Measurements from ENCODE around the gene SSTR1.
"Not testable (repeated sequence)": the region's sequence is repeated elsewhere in the genome, so short reads cannot be mapped to it uniquely, and the experiment has no call there.

Gene SSTR1

GRCh38 chr14:38189930-38190726 is 17.6 kb upstream of the SSTR1 start:
- no peak overlapping the region for H3K27ac ChIP-seq (ENCODE audit: low read depth, low read length, severe bottlenecking)
- H3K4me1 ChIP-seq (ENCODE audit: control insufficient read depth, insufficient read depth, low read length, poor library complexity, severe bottlenecking) = peaks cover 10% of the 10 kb centered on the region
- WGBS, 2 experiments (ENCODE audit: insufficient coverage in 2 of 2) = no CpG with 5 or more reads among the region's 4 CpGs
- H3K36me3 ChIP-seq (ENCODE audit: control insufficient read depth, insufficient read depth, low read length) = no peaks in the 10 kb centered on the region
- H3K4me3 ChIP-seq (ENCODE audit: extremely low read depth, insufficient read depth, low read length, poor library complexity, severe bottlenecking) = no peak overlapping the region
- no peaks in the 10 kb centered on the region for H3K9me3 ChIP-seq (ENCODE audit: control insufficient read depth, low read length)

DNA sequence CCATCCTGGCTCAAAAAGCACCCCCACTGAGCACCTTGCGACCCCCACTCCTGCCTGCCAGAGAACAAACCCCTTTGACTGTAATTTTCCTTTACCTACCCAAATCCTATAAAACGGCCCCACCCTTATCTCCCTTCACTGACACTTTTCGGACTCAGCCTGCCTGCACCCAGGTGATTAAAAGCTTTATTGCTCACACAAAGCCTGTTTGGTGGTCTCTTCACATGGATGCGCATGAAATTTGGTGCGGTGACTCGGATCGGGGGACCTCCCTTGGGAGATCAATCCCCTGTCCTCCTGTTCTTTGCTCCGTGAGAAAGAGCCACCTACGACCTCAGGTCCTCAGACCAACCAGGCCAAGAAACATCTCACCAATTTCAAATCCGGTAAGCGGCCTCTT is 16.9 kb upstream of the SSTR1 start:
- H3K4me3 ChIP-seq (ENCODE audit: extremely low read depth, insufficient read depth, low read length, poor library complexity, severe bottlenecking); H3K9me3 ChIP-seq (ENCODE audit: control insufficient read depth, low read length); H3K4me1 ChIP-seq (ENCODE audit: control insufficient read depth, insufficient read depth, low read length, poor library complexity, severe bottlenecking); H3K27ac ChIP-seq (ENCODE audit: low read depth, low read length, severe bottlenecking); H3K36me3 ChIP-seq (ENCODE audit: control insufficient read depth, insufficient read depth, low read length): not testable (repeated sequence)
- WGBS, 2 experiments (ENCODE audit: insufficient coverage in 2 of 2) = 29 to 30% methylated on average over 3 to 6 of the region's 11 CpGs

DNA sequence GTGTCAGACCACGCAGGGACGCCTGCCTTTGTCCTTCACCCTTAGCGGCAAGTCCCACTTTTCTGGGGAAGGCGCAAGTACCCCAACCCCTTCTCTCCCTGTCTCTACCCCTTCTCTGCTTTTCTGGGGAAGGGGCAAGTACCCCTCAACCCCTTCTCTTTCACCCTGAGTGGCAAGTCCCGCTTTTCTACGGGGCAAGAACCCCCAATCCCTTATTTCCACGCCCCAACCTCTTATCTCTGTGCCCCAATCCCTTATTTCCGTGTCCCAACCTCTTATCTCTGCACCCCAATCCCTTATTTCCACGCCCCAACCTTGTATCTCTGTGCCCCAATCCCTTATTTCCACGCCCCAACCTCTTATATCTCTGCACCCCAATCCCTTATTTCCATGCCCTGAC is 16.2 kb upstream of the SSTR1 start:
- H3K27ac ChIP-seq (ENCODE audit: low read depth, low read length, severe bottlenecking) = not testable (repeated sequence)
- WGBS, 2 experiments (ENCODE audit: insufficient coverage in 2 of 2) = 22 to 31% methylated on average over 8 to 10 of the region's 10 CpGs

GRCh38 chr14:38197001-38197783 is 10.5 kb upstream of the SSTR1 start:
- Histone ChIP-seq H3K4me1 (ENCODE audit: control insufficient read depth, insufficient read depth, low read length, poor library complexity, severe bottlenecking) (no peaks in the 10 kb centered on the region), H3K4me3 (ENCODE audit: extremely low read depth, insufficient read depth, low read length, poor library complexity, severe bottlenecking) (no peak overlapping the region), H3K27ac (ENCODE audit: low read depth, low read length, severe bottlenecking) (no peak overlapping the region), H3K9me3 (ENCODE audit: control insufficient read depth, low read length) (no peaks in the 10 kb centered on the region), H3K36me3 (ENCODE audit: control insufficient read depth, insufficient read depth, low read length) (no peaks in the 10 kb centered on the region)

More for the DNA sequence above, 16.2 kb upstream of the SSTR1 start:
- not testable (repeated sequence) for H3K9me3 ChIP-seq (ENCODE audit: control insufficient read depth, low read length); H3K36me3 ChIP-seq (ENCODE audit: control insufficient read depth, insufficient read depth, low read length); H3K4me3 ChIP-seq (ENCODE audit: extremely low read depth, insufficient read depth, low read length, poor library complexity, severe bottlenecking); H3K4me1 ChIP-seq (ENCODE audit: control insufficient read depth, insufficient read depth, low read length, poor library complexity, severe bottlenecking)

DNA sequence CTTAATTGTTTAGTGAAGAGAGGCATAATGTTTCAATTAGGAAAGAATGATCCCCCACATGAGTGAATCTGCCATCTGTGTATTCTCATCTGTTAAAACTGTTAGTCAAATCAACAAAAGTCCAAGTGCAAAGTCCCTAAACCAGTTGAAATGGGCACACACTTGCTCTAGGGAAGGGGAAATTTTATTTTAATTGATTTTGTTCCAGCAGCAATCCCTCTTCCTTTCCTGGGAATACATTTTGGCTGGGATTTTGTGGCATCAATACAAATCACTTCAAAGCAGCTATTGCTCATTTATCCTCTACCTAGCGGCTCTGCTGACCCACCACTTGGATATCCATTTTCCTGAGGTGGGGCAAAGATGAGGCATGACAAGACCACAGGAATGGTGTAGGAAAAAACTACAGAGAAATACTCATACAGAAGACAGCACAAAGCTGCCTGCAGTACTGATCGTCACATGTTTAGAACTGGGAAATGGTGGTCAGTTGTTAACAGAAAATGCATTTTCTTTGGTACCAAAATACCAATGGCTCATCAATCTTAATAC is 9.8 kb upstream of the SSTR1 start:
- Histone ChIP-seq H3K4me3 (ENCODE audit: extremely low read depth, insufficient read depth, low read length, poor library complexity, severe bottlenecking) (no peak overlapping the region), H3K36me3 (ENCODE audit: control insufficient read depth, insufficient read depth, low read length) (no peaks in the 10 kb centered on the region), H3K4me1 (ENCODE audit: control insufficient read depth, insufficient read depth, low read length, poor library complexity, severe bottlenecking) (no peaks in the 10 kb centered on the region), H3K27ac (ENCODE audit: low read depth, low read length, severe bottlenecking) (no peak overlapping the region), H3K9me3 (ENCODE audit: control insufficient read depth, low read length) (no peaks in the 10 kb centered on the region)
- WGBS, 2 experiments (ENCODE audit: insufficient coverage in 2 of 2) = no CpG with 5 or more reads among the region's 2 CpGs

GRCh38 chr14:38198425-38198824 is 9.3 kb upstream of the SSTR1 start:
- Histone ChIP-seq H3K9me3 (ENCODE audit: control insufficient read depth, low read length) (no peaks in the 10 kb centered on the region), H3K4me3 (ENCODE audit: extremely low read depth, insufficient read depth, low read length, poor library complexity, severe bottlenecking) (no peak overlapping the region), H3K27ac (ENCODE audit: low read depth, low read length, severe bottlenecking) (no peak overlapping the region), H3K36me3 (ENCODE audit: control insufficient read depth, insufficient read depth, low read length) (no peaks in the 10 kb centered on the region), H3K4me1 (ENCODE audit: control insufficient read depth, insufficient read depth, low read length, poor library complexity, severe bottlenecking) (no peaks in the 10 kb centered on the region)
- 72 to 86% methylated on average over 3 to 4 of the region's 4 CpGs for WGBS, 2 experiments (ENCODE audit: insufficient coverage in 2 of 2)

DNA sequence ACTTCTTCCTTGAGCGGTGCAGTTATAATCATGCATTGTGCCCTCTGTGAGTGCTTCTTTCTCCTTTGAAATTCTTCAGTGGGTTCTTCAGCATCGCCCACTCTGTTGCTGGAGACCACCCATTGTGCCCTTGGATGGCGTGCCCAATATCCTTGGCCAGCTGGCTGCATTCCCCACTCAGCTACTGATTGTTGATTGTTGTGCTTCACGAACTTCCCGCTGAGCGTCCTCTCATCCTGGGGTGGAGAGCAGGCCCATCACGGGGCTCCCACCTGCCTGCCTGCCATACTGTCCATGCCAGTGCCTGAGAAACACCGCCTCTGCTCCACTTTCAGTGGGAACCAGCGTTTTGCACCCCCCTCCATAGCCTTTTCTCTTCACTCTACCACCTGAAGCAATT is 8.6 kb upstream of the SSTR1 start:
- H3K36me3 ChIP-seq (ENCODE audit: control insufficient read depth, insufficient read depth, low read length) = no peaks in the 10 kb centered on the region
- H3K4me1 ChIP-seq (ENCODE audit: control insufficient read depth, insufficient read depth, low read length, poor library complexity, severe bottlenecking) = no peaks in the 10 kb centered on the region
- no peak overlapping the region for H3K4me3 ChIP-seq (ENCODE audit: extremely low read depth, insufficient read depth, low read length, poor library complexity, severe bottlenecking)
- no peaks in the 10 kb centered on the region for H3K9me3 ChIP-seq (ENCODE audit: control insufficient read depth, low read length)
- no peak overlapping the region for H3K27ac ChIP-seq (ENCODE audit: low read depth, low read length, severe bottlenecking)
- 91 to 100% methylated on average over 3 to 8 of the region's 9 CpGs for WGBS, 2 experiments (ENCODE audit: insufficient coverage in 2 of 2)

DNA sequence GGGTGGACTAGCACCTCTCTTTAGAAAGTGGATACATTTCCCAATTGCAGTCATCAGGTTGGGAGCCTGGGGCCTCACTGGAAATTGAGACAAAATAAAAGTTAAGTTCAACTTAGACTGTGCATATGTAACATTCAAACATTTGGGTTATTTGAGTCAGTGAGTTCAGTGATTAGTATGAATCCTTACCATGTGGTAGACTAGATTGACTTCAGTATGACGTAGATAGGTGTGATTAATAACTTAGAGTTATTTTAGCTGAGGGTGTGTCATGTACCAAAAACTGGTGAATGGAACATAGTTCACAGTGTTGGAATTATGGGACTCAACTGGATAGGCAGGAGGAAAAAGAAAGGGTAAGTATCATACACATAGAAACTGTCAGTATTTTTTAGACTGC is 8.0 kb upstream of the SSTR1 start:
- Histone ChIP-seq H3K4me1 (ENCODE audit: control insufficient read depth, insufficient read depth, low read length, poor library complexity, severe bottlenecking) (no peaks in the 10 kb centered on the region), H3K9me3 (ENCODE audit: control insufficient read depth, low read length) (no peaks in the 10 kb centered on the region), H3K36me3 (ENCODE audit: control insufficient read depth, insufficient read depth, low read length) (no peaks in the 10 kb centered on the region), H3K27ac (ENCODE audit: low read depth, low read length, severe bottlenecking) (no peak overlapping the region), H3K4me3 (ENCODE audit: extremely low read depth, insufficient read depth, low read length, poor library complexity, severe bottlenecking) (no peak overlapping the region)
- 82 to 100% methylated on average over 1 of the region's 1 CpG for WGBS, 2 experiments (ENCODE audit: insufficient coverage in 2 of 2)

GRCh38 chr14:38201137-38201828 is 6.4 kb upstream of the SSTR1 start:
- Histone ChIP-seq H3K4me1 (ENCODE audit: control insufficient read depth, insufficient read depth, low read length, poor library complexity, severe bottlenecking) (no peaks in the 10 kb centered on the region), H3K36me3 (ENCODE audit: control insufficient read depth, insufficient read depth, low read length) (no peaks in the 10 kb centered on the region), H3K4me3 (ENCODE audit: extremely low read depth, insufficient read depth, low read length, poor library complexity, severe bottlenecking) (no peak overlapping the region), H3K9me3 (ENCODE audit: control insufficient read depth, low read length) (no peaks in the 10 kb centered on the region), H3K27ac (ENCODE audit: low read depth, low read length, severe bottlenecking) (no peak overlapping the region)
- WGBS, 2 experiments (ENCODE audit: insufficient coverage in 2 of 2) = 90 to 100% methylated on average over 2 of the region's 5 CpGs

DNA sequence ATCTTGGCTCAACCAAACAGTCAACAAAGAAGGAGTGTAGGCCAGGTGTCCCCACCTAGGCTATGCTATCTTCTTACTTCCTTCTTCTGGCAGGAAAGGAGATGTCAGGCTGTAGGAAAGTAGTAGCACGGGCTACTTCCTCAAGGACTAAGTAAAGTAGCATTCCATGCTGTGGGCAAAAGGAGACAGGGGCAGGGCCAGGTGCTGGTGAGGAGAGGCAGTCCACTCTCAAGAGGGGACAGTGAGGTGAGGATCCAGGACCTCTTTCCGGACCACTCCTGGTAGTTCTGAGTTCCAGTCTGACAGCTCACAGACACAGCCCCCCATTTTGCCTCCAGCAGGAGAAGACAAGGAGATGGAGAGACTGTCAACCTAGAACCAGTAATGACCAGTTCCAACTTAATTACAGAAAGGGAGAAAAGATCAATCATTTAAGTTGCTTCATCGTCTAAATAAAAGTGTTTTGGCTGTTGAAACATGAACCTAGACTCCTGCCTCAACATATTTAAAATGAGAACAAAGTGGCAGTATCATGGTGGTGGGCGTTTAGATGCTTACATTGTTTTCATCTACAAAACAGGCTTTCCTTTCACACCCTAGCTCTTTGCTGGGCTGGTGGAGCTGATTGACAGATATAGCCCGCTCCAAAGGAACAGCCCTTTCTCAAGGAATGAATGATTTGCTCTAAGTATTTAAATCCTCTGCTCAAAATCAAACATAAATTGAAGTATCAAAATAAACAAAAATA is 5.1 kb upstream of the SSTR1 start:
- Histone ChIP-seq H3K27ac (ENCODE audit: low read depth, low read length, severe bottlenecking) (no peak overlapping the region), H3K4me1 (ENCODE audit: control insufficient read depth, insufficient read depth, low read length, poor library complexity, severe bottlenecking) (no peaks in the 10 kb centered on the region), H3K9me3 (ENCODE audit: control insufficient read depth, low read length) (no peaks in the 10 kb centered on the region), H3K4me3 (ENCODE audit: extremely low read depth, insufficient read depth, low read length, poor library complexity, severe bottlenecking) (no peak overlapping the region), H3K36me3 (ENCODE audit: control insufficient read depth, insufficient read depth, low read length) (no peaks in the 10 kb centered on the region)
- 80% methylated on average over 1 of the region's 5 CpGs; no CpG with 5 or more reads in 1 of the 2 experiments for WGBS, 2 experiments (ENCODE audit: insufficient coverage in 2 of 2)
